ENCODE results near the gene KDSR.
"Not testable (repeated sequence)": the region's sequence is repeated elsewhere in the genome, so short reads cannot be mapped to it uniquely, and the experiment has no call there.

Gene KDSR

GRCh38 chr18:63365876-63366212 lies 1.2 kb downstream of the KDSR start:
- peak; percentile 25 for DNase-seq

- no peak for DNase-seq
These were observed 3.1 kb downstream of the KDSR start for GRCh38 chr18:63363951-63364350.

- not testable (repeated sequence) for DNase-seq
These were observed 3.6 kb downstream of the KDSR start for GRCh38 chr18:63363420-63363819.

GRCh38 chr18:63356272-63356896 lies 10.6 kb downstream of the KDSR start:
- no peak for DNase-seq

GRCh38 chr18:63350230-63350629 lies 16.8 kb downstream of the KDSR start:
- DNase-seq: no peak

DNA sequence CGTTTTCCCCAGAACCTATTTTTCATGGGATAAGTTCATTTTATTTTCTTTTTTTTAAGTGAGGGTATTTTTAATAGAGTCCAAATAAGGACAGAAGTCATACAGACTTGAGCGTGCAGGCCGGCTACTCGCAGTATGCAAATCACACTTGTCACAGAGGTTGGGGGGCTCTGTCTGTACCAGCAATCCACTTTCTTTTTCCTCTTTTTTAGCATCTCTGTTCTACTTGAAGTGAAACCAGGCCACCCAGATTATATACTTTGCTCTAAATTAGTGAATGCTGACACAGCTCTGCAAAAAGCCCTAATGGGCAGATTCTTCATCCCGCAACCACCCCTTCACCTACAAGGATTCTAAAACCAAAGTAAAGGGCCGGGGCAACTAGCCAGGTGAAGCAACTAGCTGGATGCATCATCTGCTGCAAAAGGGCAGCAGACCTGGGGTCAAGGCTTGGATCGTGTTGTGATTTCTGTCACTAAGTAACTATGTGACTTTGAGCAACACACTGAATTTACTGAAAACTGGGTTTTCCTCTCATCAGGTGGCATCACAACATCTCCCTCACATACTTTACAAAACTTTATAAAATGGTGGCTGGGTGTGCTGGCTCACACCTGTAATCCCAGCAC lies 18.4 kb downstream of the KDSR start:
- DNase-seq: no peak

- no peak for DNase-seq
These were observed 20.4 kb downstream of the KDSR start for GRCh38 chr18:63346480-63347183.

GRCh38 chr18:63346031-63346430 lies 21.0 kb downstream of the KDSR start:
- DNase-seq: peak; percentile 36

DNA sequence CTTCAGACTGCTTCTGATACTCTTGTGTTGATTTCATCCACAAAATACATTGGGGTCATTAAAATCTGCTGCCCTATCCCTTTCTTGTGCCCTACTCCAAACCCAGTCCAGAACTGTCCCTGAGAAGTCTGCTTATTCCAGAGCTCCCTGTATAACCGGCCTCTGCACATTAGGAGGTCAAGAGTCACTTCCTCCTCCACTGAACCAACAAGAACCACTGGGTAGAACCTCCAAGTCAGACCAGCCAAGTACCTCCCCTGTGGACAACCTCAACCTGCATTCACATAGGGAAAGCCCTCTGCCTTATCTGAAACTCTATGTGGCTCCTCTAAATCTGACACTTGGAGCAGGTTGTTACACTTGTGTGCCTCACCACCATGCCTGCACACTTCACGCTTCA lies 22.1 kb downstream of the KDSR start:
- DNase-seq: no peak

DNA sequence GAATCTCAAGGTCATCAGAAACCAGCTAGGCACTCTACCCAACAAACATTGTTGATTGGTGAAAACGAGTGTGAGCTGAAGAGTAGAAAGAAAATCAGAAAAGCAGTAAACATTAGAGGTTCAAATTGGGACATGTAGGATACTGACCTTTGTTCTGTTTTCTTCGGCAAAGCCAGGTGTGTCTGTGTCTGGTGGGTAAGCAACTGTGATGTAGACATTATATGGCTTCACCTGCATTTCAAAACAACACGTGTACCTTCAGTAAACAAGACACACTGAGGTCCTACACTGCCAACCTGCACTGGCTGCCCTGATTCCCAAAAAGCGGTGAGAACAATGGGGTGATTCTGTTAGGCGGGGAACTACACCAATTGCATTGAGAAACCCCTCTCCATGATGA lies 22.7 kb downstream of the KDSR start:
- DNase-seq: no peak

- peak; percentile 42 for DNase-seq
These were observed 24.8 kb downstream of the KDSR start for GRCh38 chr18:63342206-63342605.

DNA sequence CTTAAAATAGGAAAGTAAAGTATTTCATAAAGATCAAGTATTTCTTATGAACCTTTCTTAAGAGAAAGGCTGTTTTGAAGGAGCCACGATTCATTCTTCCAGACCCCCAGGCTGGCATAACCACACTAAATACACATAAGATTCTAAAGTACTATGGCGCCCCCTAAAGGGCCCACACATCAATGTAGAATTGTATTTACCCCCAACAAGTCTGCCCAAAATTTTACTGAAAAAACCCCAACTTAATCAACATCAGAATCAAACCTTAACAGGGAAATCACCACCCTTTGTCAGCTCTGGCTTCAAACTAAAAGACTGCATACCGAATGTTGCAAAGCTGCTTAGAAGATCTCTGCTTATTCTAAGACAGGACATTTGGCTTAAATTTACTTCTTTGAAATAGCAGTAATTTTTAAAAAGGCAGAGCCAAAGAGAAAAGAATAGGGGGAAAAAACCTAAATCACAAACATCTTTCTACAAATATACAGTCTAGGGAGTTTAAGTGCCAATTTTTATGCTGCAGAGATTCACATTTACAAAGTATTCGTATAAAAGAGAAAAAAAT lies 27.0 kb downstream of the KDSR start:
- DNase-seq: no peak

DNA sequence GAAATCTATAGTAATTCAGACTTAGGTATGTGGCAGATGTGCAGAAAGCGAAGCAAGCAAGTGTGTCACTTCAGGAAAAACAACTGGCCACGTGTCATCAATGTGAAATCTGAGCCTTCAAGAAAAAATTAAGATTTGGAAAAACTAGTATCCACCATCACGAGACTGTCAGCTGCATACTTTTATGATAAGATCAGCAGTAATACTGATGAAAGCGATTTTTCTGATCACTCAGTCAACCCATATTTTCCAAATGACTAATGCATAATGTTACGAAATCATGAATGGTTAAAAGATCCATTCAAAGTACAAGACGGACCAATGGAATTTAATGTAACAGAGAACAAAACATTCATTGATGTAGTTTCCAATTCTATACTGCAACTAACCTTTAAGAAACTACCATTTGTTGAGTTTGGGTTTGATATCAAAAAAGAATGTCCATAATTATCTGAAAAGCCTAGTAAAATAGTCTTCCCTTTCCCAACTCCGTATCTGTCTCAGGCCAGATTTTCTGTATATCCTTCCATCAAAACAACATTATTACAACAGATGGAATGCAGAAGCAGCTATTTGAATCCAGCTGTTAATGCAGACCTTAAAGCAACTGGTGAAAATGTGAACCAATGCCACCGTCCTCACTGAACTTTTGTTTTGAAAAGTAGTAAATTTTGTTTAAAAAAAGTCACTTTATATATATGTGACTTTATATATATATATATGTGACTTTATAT lies 30.5 kb downstream of the KDSR start:
- no peak for DNase-seq

- no peak for DNase-seq
These were observed 35.9 kb downstream of the KDSR start for GRCh38 chr18:63331105-63331504.

- DNase-seq: no peak
These were observed 37.4 kb downstream of the KDSR start for GRCh38 chr18:63329431-63330145.

- DNase-seq: no peak
These were observed 41.0 kb downstream of the KDSR start for GRCh38 chr18:63326011-63326410.

- DNase-seq: no peak
These were observed 41.8 kb downstream of the KDSR start for GRCh38 chr18:63325086-63325686.

DNA sequence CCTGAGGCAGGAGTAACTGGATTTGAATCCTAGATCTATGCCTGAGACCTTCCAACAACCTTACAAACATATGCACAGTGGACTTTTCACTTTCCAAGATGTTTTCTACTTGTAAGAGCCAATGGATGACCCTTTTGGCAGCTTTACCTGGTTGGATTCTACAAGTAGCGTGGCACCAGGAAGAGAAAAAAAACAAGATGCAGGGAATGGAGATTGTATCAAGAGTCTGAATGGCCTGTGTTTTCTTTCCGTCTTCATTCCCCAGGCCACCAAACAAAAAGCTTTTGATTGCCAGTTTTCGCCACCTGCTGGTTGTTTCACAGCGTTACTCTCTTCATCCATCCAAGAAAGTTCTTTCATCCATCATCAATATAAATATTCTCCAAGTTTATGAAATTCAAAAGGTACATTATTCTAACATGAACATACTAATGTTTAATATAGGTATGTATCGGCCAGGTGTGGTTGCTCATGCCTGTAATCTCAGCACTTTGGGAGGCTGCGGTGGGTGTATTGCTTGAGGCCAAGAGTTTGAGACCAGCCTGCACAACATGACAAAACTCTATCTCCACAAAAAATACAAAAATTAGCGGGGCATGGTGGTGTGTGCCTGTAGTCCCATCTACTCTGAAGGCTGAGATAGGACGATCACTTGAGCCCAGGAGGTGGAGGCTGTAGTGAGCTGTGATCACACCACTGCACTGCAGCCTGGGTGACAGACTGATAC lies 43.9 kb downstream of the KDSR start:
- DNase-seq: peak; percentile 75

- DNase-seq: no peak
These were observed 44.8 kb downstream of the KDSR start for GRCh38 chr18:63322206-63322605.

GRCh38 chr18:63321291-63321690 lies 45.7 kb downstream of the KDSR start:
- DNase-seq: no peak

GRCh38 chr18:63320975-63321265 lies 46.1 kb downstream of the KDSR start:
- DNase-seq: no peak
